Measurements from ENCODE around the gene DCC.

Gene DCC

GRCh38 chr18:52694804-52695203 is 354.8 kb downstream of the DCC start:
- no peaks in the 10 kb centered on the region for H3K9me3 ChIP-seq
- H3K36me3 ChIP-seq: no peaks in the 10 kb centered on the region

GRCh38 chr18:52700116-52700515 is 360.1 kb downstream of the DCC start:
- TF ChIP-seq CTCF (IDR thresholded peaks at IDR 0.05): no peak
- Histone ChIP-seq H3K27me3 (no peaks in the 10 kb centered on the region), H3K4me3 (no peak overlapping the region), H3K9me3 (no peaks in the 10 kb centered on the region), H3K36me3 (no peaks in the 10 kb centered on the region), H3K27ac (no peak overlapping the region), H3K4me1 (no peaks in the 10 kb centered on the region)
- intact Hi-C loops (cut with DNase I; ENCODE audit: low total_unique reads): no loop called here
- no peak for DNase-seq

More at GRCh38 chr18:52694804-52695203, 354.8 kb downstream of the DCC start:
- DNase-seq: no peak
- no peak overlapping the region for H3K27ac ChIP-seq
- H3K27me3 ChIP-seq: no peaks in the 10 kb centered on the region
- no peak for TF ChIP-seq CTCF (IDR thresholded peaks at IDR 0.05)
- H3K4me3 ChIP-seq: no peak overlapping the region
- intact Hi-C loops (cut with DNase I; ENCODE audit: low total_unique reads): no loop called here
- no peaks in the 10 kb centered on the region for H3K4me1 ChIP-seq

GRCh38 chr18:52700816-52701215 is 360.8 kb downstream of the DCC start:
- intact Hi-C loops (cut with DNase I; ENCODE audit: low total_unique reads): no loop called here
- Histone ChIP-seq H3K4me1 (no peaks in the 10 kb centered on the region), H3K27me3 (no peaks in the 10 kb centered on the region), H3K4me3 (no peak overlapping the region), H3K27ac (no peak overlapping the region), H3K36me3 (no peaks in the 10 kb centered on the region), H3K9me3 (no peaks in the 10 kb centered on the region)
- no peak for TF ChIP-seq CTCF (IDR thresholded peaks at IDR 0.05)
- DNase-seq: no peak

- Histone ChIP-seq H3K4me1 (no peaks in the 10 kb centered on the region), H3K9me3 (no peaks in the 10 kb centered on the region), H3K4me3 (no peak overlapping the region), H3K27ac (no peak overlapping the region), H3K27me3 (no peaks in the 10 kb centered on the region), H3K36me3 (no peaks in the 10 kb centered on the region)
- intact Hi-C loops (cut with DNase I; ENCODE audit: low total_unique reads): no loop called here
- no peak for DNase-seq
- TF ChIP-seq CTCF (IDR thresholded peaks at IDR 0.05): no peak
These were observed 361.4 kb downstream of the DCC start for GRCh38 chr18:52701219-52701935.

- no peaks in the 10 kb centered on the region for H3K27me3 ChIP-seq
- no peaks in the 10 kb centered on the region for H3K4me1 ChIP-seq
- TF ChIP-seq CTCF (IDR thresholded peaks at IDR 0.05): no peak
- no peaks in the 10 kb centered on the region for H3K9me3 ChIP-seq
- intact Hi-C loops (cut with DNase I; ENCODE audit: low total_unique reads): no loop called here
- DNase-seq: no peak
- no peaks in the 10 kb centered on the region for H3K36me3 ChIP-seq
- H3K4me3 ChIP-seq: no peak overlapping the region
- H3K27ac ChIP-seq: no peak overlapping the region
These were observed 375.4 kb downstream of the DCC start for GRCh38 chr18:52715421-52715820.

- no peak for TF ChIP-seq CTCF (IDR thresholded peaks at IDR 0.05)
- DNase-seq: no peak
These were observed 376.0 kb downstream of the DCC start for GRCh38 chr18:52715991-52716390.

More at GRCh38 chr18:52715991-52716390, 376.0 kb downstream of the DCC start:
- Histone ChIP-seq H3K4me3 (no peak overlapping the region), H3K27me3 (no peaks in the 10 kb centered on the region), H3K4me1 (no peaks in the 10 kb centered on the region), H3K36me3 (no peaks in the 10 kb centered on the region), H3K9me3 (no peaks in the 10 kb centered on the region), H3K27ac (no peak overlapping the region)
- intact Hi-C loops (cut with DNase I; ENCODE audit: low total_unique reads): no loop called here

Measured in tibial artery (tissue), 4 donors.